C4-2B (cell line): ENCODE data around the gene PLPP4.

Source experiments
- CTCF ChIP-seq: fragments of 450-650 bp; conservative IDR thresholded peaks from 2 replicates; pipeline ENCODE4 v1.5.1; 2017; ENCODE audit warnings: mild to moderate bottlenecking
- ZFX ChIP-seq: fragments of 450-650 bp; IDR thresholded peaks from 2 replicates; pipeline ENCODE4 v1.6.1; 2017

DNA sequence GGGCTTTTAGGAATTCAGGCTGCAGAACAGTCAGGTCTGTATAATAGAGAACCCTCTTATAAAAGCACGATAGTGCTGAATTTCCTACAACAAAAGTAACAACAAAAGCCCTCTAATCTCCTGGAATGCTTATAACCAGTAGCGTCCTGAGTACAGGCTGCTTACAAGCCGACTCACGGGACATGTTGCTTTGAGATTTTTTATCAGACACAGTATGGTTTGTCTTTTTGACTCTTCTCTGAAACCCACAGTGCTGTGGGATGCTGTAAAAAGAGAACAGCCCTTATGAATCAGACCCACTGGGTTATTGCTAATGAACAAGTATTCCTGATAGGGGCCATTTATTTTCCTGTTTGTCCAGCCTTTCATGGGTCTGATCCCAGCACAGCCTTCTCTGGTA is 59.4 kb downstream of the PLPP4 start:
- TF ChIP-seq CTCF: no peak
- no peak for TF ChIP-seq ZFX
